NCI-H1048 (cell line): ENCODE data around the gene BNIP3.

Source experiments
- DNase-seq: peaks from one replicate; lab custom pipeline; 2025; lab: John Stamatoyannopoulos, UW

The BNIP3 gene

GRCh38 chr10:131949041-131949862, 32.5 kb downstream of the BNIP3 start:
- DNase-seq = no peak

GRCh38 chr10:131948501-131948900, 33.2 kb downstream of the BNIP3 start:
- no peak for DNase-seq

- no peak for DNase-seq
Observed at GRCh38 chr10:131947631-131948347, 33.9 kb downstream of the BNIP3 start.

GRCh38 chr10:131946880-131947279, 34.8 kb downstream of the BNIP3 start:
- no peak for DNase-seq

- no peak for DNase-seq
Observed at GRCh38 chr10:131946321-131946751, 35.4 kb downstream of the BNIP3 start.

- DNase-seq = no peak
Observed at GRCh38 chr10:131944976-131945695, 36.6 kb downstream of the BNIP3 start.

- DNase-seq = no peak
Observed at GRCh38 chr10:131944412-131944811, 37.3 kb downstream of the BNIP3 start.

- DNase-seq = no peak
Observed at GRCh38 chr10:131943021-131943814, 38.5 kb downstream of the BNIP3 start.

GRCh38 chr10:131942455-131942854, 39.3 kb downstream of the BNIP3 start:
- DNase-seq = no peak

GRCh38 chr10:131938681-131939080, 43.0 kb downstream of the BNIP3 start:
- DNase-seq = no peak

GRCh38 chr10:131937836-131938235, 43.9 kb downstream of the BNIP3 start:
- DNase-seq = no peak

GRCh38 chr10:131936736-131937135, 45.0 kb downstream of the BNIP3 start:
- no peak for DNase-seq

- DNase-seq = no peak
Observed at GRCh38 chr10:131936294-131936693, 45.4 kb downstream of the BNIP3 start.

GRCh38 chr10:131935260-131935659, 46.5 kb downstream of the BNIP3 start:
- DNase-seq = no peak

- no peak for DNase-seq
Observed at GRCh38 chr10:131934769-131935168, 47.0 kb downstream of the BNIP3 start.

- no peak for DNase-seq
Observed at GRCh38 chr10:131933696-131934086, 48.0 kb downstream of the BNIP3 start.

GRCh38 chr10:131933016-131933695, 48.6 kb downstream of the BNIP3 start:
- DNase-seq = no peak

- no peak for DNase-seq
Observed at GRCh38 chr10:131931981-131932380, 49.7 kb downstream of the BNIP3 start.

- no peak for DNase-seq
Observed at GRCh38 chr10:131930586-131931330, 51.0 kb downstream of the BNIP3 start.

- no peak for DNase-seq
Observed at GRCh38 chr10:131930150-131930549, 51.6 kb downstream of the BNIP3 start.
